GM19043 (cell line): Measurements from ENCODE around the gene MLIP.
"Not testable (repeated sequence)": the region's sequence is repeated elsewhere in the genome, so short reads cannot be mapped to it uniquely, and the experiment has no call there.

Source experiments
- ATAC-seq: cut with Tn5 transposase; IDR thresholded peaks from one replicate; pipeline ENCODE4 v1.9.1; 2021; ENCODE audit warnings: low read depth; ENCODE audit not compliant: unreplicated experiment

The MLIP gene

DNA sequence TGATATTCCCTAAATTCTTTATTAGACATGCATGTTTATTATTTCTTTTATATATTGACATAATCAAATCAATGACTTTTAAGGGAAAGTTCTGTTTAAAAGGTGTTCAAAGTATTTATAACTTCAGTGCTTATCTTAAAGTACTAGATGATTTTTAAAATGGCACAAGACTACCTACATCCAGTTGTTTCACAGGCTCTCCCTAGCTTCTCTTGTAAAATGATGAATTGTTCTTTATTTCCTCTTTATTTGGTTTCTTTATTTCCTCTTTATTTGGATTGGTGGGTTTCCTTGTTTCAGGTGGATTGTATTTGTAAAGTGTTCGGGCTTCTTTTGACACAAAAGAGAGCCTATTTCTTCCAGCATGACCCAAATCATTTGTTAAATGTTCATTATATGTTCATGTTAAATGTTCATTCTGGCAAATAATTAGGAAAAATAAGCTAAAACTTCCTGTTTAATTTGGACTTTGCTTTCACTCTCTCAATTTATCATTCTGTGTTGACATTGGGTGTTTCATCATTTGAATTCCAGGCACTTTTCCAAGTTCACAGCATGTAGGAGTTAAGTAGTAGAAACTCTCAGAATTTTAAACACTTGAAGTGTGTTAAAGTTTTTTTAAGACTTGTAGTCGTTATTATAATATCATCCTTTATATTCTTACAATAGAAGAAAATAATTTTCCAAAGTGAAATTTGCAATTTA lies 24.6 kb downstream of the MLIP start:
- no peak for ATAC-seq

DNA sequence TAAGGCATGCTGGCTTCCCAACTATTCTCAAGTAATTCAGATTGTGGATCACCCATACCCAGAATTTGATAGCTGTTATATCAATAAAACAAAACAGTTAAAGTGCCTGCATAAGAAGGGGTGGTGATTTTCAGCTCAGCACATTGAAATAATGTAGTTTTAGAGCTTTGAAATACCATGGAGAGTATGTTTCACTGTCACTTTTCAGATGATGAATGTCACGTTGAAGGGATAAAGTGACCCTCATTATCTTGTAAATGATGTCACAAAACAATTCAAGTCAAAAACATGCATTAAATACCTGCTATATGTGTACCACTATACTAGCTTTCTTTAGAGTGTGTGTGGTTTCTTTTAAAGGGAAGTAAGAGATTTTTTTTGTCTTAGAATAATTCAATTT lies 27.6 kb downstream of the MLIP start:
- no peak for ATAC-seq

- no peak for ATAC-seq
Observed at GRCh38 chr6:54140811-54141210, 29.6 kb downstream of the MLIP start.

GRCh38 chr6:54142889-54143519 lies 31.8 kb downstream of the MLIP start:
- ATAC-seq = no peak

- no peak for ATAC-seq
Observed at GRCh38 chr6:54151861-54152260, 40.6 kb downstream of the MLIP start.

GRCh38 chr6:54156650-54157250 lies 45.5 kb downstream of the MLIP start:
- no peak for ATAC-seq

DNA sequence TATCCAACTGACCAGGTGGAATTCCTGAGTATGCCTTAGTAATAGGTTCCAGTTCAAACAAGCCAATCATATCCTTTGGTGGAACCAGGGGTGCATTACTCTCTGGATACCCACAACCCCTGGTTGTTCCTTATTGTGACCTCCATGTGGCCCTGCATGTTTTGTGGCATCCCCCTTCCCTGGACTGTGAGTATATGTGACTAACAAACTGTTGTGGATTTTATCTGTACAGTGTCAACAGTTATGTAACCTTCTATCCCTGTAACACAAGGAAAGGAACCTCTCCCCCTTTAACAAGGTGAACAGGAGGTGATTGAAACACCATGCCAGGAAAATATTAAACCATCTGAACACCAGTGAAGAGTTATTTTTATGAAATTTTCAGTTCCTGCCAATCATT lies 46.2 kb downstream of the MLIP start:
- no peak for ATAC-seq

DNA sequence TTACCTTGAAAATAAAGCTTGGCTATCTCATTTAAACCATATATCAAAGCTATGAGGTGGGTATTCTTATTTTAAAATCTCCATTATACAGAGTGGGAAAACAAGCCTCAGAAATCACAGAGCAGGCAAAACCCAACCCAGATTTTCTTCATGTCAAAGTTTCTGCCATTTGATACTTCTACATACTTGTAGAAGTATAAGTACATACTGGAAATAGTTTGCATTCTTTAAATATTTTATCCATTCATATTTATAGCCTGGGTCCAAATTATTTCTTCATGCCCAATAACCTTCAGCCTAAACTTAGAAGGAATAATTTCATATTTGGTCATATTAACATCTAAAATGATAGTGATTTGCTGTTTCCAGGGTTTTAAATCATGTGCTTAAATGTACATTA lies 61.8 kb downstream of the MLIP start:
- ATAC-seq = no peak

DNA sequence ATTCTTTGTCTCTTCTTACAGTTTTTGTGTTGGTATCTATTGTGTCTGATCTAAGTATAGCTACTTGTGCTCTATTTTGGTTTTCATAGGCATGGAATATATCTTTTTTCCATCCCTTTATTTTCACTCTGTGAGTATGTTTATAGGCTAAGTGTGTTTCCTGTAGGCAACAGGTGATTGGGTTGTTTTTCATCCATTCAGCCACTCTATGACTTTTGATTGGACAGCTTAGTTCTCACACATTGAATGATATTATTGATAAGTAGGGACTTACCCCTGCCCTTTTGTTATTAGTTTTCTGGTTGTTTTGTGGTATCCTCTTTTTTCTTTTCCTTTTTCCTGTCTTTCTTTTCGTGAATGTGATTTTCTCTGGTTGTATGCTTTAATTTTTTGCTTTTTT lies 67.9 kb downstream of the MLIP start:
- ATAC-seq = no peak

GRCh38 chr6:54183616-54184015 lies 72.4 kb downstream of the MLIP start:
- no peak for ATAC-seq

- no peak for ATAC-seq
Observed at GRCh38 chr6:54185885-54186284, 74.6 kb downstream of the MLIP start.

DNA sequence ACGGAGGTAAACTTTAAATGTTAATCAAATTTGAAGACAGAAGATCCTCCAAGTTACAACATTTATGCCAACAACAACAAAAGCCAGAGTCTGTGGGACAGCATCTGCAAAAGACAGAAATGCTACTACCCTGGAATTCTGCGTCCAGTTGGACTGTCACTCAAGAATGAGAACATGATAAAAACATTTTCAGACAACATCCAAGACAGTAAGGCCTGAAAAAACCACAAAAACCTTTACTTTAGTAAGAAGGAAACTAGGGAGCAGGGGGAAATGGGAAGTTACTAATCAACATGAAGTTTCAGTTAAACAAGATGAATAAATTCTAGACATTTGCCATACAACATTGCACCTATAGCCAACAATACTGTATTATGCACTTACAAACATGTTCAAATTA lies 77.6 kb downstream of the MLIP start:
- ATAC-seq = no peak

GRCh38 chr6:54191461-54191860 lies 80.2 kb downstream of the MLIP start:
- no peak for ATAC-seq

DNA sequence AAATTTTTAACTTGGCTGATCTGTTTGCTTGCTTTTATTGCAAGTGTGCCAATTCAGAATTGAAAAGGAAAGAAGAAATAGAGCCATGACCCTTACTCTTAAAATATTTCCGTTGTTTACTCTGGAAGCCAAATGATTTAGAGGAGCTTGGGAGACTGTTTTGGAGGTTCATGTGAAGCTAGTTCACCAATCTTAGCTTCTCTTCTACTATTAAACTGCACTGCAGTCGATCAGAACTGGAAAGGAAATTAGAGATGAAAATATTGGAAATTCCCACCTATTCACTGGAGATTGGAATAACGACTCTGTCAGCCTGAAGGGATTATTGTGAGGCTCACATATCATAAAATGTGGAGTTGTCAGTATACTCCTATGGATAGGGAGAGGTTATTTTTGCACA lies 81.8 kb downstream of the MLIP start:
- ATAC-seq = no peak

DNA sequence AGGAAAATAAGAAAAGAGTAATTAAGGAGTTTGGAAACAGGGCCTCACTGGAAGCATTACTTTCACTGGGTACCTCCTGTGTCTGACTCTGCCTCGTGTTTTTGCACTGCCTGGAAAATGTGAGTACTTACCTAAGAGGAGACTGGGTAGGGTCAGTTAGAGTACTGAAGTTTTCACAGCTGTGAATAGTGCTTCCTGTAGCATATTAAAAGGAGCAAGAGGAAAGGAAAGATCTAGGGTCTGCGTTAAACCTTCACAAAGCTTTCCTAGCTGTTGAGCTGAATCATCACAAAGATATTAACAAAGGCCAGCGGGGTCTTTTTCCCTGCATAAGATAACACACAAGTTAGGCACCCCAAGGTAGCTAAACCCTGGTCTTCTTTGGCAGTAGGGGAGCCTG lies 82.3 kb downstream of the MLIP start:
- no peak for ATAC-seq

DNA sequence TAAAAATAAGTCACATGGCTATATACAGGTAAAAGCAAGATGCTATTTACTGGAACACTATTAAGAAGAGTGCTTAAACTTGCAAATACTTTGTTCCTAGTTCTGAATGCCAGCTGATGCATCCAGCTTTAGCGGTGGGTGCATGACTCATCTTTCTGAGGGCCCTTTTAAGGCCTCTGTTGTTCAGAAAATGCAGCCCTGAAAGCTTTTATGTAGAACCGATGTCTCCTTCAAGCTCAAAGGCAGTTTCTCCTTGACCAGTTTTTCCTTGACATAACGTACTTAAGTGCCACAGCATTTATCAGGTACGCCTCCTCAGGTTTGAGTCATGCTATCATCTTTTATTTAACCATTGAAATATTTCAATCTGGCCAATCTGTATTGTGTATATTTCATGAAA lies 82.8 kb downstream of the MLIP start:
- ATAC-seq = no peak

DNA sequence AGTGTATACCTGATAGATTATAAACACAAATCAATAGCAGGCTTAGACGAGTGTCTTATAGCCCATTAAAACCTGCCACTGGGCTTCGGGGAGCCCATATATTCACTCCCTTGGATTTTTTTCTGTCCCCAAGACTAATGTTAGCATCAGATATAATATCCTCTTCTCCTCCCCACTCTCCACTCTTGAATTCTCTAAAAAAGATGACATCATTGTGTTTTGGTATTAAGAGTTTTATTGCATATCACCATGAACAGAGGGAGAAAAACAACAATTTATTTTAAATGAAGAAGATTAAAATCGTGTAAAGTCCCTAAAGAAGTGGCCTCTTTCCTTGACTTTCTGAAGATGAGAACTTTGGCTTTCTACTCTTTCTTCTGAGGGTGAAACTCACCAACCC lies 84.4 kb downstream of the MLIP start:
- no peak for ATAC-seq

GRCh38 chr6:54196905-54197304 lies 85.7 kb downstream of the MLIP start:
- no peak for ATAC-seq

- ATAC-seq = no peak
Observed at GRCh38 chr6:54198134-54198533, 86.9 kb downstream of the MLIP start.

- not testable (repeated sequence) for ATAC-seq
Observed at GRCh38 chr6:54203474-54204035, 92.3 kb downstream of the MLIP start.

GRCh38 chr6:54204921-54205591 lies 93.8 kb downstream of the MLIP start:
- no peak for ATAC-seq
